GM21737 (cell line): ENCODE measurements around the gene FAM221B.

ENCODE experiments used
- ATAC-seq: cut with Tn5 transposase; IDR thresholded peaks from one replicate; pipeline ENCODE4 v1.9.1; 2021; ENCODE audit warnings: mild to moderate bottlenecking, moderate library complexity; ENCODE audit not compliant: unreplicated experiment

The FAM221B gene

DNA sequence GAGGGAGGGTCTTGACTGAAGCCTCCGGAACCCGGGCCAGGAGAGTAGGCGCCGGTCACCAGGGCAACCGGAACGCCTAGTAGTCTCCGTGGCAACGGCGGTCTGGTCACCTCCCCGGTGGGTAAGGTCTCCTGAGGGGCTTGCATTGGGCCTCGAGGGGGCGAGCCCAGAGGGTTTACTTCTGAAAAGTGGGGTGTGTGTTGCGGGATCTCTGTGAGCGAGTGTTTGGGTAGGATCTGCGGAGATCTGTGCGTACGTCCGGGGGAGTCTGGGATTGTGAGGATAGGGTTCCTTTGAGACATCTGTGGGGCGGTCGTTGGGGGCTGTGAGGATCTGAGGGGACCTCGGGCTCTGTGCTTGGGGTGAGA, at the start of gene FAM221B:
FAM221B (minus strand) TSS at position 17 of the 368 bp plus-strand sequence. CDS start 2,571 bp downstream, outside the sequence.
- ATAC-seq: peak; percentile 3

- ATAC-seq: no peak
These were observed 44.0 kb upstream of the FAM221B start for GRCh38 chr9:35872505-35872904.

DNA sequence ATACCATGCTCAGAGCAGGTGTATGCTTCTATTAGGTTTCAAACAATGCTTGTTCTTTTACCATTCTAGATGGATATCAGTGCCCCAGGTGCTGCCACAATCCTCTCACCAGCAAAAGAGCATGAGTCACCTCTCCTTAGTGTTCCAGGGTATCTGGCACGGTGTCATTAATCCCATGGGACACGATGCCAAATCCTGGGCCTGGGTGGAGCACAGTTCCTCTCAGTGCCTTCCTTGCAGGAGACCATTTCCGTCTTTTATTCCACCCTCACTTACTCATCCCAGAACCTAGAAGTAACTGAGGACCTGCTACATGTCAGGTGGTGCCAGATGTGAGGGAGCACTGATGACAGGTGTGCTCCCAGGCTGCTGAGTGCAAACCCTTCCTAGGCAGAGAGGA, 43.0 kb upstream of the FAM221B start:
- ATAC-seq: no peak

DNA sequence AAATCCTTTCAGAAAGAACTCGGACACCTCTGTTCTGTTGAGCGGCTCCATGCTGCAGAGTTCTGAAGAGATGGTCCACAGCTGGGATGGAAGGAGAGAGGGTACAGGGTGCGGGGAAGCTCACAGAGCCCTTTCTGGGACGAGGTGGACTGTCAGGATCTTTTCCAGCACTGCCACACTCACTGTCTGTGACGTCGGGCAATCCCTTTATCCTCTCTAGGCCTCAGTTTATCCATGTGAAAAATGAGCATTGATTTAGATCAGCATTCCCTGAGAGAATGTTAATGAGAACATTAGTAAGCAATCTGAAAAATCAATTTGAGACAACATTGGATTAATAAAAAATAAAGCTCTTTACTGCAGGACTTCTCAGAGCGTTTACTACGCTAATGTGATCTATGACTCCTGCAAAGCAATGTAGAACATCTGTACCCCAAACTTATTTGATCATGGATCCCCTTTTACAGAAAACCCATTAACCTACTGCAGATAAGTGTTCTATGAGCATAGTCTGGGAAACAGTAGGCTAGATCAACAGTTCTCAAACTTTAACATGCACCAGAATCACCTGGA, 41.9 kb upstream of the FAM221B start, which contains the start of gene OR13J1:
OR13J1 (minus strand) TSS at position 51 of the 573 bp plus-strand sequence; CDS start at position 51, 0 bp downstream.
- no peak for ATAC-seq

- no peak for ATAC-seq
These were observed 41.2 kb upstream of the FAM221B start for GRCh38 chr9:35869621-35870216.

GRCh38 chr9:35868933-35869332, 40.4 kb upstream of the FAM221B start:
- no peak for ATAC-seq

- no peak for ATAC-seq
These were observed 39.0 kb upstream of the FAM221B start for GRCh38 chr9:35867538-35867937.

DNA sequence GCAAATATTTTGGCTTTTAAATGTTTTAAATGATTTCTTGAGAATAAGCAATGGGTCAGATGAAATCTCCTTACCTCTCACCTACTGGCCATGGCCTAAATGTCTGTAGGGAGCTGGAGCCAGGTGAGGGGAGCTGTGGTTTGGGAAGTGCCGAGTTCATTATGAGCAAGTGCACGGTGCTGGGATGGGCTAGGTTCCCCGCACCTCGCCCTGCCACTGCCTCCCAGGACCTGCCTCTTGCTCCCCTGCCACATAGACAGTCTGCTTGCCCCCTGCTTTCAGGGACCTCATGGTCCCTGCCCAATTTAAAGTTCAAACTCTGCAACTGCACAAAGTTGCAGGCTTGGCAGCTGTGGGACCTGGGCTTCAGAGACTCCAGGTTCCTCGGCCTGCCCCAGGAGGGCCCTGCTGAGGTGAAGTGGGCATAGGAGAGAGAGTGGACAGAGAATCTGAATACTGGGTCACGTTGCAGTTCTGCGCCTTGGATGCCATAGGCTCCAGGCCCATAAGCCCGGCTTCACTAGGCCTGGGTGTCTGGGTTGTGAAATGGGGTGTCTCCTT, 36.2 kb upstream of the FAM221B start:
- no peak for ATAC-seq

DNA sequence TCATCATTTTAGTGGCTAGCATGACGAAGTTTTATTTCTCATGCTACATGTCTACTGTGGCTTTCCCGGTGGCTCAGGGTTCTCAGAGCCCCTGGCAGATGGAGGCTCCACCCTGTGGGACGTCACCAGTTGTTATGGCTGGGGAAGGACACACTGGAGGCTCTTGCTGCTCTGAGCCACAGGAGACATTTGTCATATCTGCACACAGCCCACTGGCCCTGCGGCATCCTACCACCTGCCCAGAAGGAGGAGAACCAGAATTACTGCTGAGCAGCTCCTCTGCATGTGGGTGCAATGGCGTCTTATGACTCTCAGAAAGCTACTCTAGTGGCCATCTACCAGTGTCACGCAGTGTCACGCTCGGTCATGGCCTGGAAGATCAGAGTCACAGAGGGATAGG, 35.1 kb upstream of the FAM221B start:
- ATAC-seq: no peak

GRCh38 chr9:35862328-35862727, 33.8 kb upstream of the FAM221B start:
- ATAC-seq: no peak

- ATAC-seq: no peak
These were observed 32.8 kb upstream of the FAM221B start for GRCh38 chr9:35861161-35861897.

- no peak for ATAC-seq
These were observed 31.4 kb upstream of the FAM221B start for GRCh38 chr9:35859990-35860339.

GRCh38 chr9:35859310-35859989, 30.9 kb upstream of the FAM221B start:
- no peak for ATAC-seq

- no peak for ATAC-seq
These were observed 29.9 kb upstream of the FAM221B start for GRCh38 chr9:35858458-35858857.

- no peak for ATAC-seq
These were observed 28.4 kb upstream of the FAM221B start for GRCh38 chr9:35856882-35857281.

DNA sequence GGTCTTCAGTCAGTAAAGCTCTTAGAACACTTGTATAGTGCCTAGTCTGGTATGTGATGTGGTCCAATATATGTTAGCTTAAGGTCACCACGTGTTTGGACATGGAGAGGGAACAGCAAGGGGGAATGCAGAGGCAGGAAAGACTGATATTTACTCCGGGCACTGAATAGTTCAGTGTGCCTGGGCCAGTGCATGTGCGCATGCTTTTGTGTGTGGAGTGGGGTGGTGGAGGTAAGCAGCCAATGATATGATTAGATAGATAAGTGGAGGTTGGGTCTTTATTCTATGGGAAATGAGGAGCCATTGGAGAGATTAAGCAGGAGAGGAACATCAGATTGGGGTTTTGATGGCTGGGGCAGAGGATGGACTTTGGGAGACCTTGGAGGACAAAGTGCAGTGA, 27.7 kb upstream of the FAM221B start:
- ATAC-seq: no peak

DNA sequence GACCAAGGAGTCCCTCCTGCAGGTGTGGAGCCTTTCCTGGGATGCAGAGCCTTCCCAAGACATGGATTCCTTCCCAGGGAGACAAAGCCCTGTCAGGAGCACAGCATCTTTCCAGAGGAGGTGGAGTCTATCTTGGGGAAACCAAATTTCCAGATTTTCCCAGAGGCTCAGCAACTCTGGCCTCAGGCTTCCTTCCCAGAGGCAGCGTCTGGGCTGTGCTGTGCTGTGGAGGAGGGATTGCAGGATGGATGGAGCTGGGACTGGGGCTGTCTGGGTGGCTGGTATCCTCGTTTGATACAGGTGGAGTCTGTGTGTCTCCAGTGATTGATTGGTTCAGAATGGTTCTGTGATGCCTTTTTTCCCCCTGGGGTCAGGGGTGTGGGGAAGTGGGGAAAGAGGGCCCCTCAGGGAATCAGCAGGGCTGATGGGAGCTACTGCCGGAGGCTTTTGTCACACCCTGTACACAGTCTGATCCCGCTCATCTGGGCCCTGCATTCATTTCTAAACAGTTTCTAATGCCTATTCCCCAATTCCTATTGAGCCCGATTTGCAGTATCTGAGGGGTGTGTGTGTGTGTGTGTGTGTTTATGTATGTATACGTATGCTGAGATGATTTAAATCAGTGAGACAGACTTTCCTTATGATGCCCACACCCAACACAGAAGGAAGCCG, 25.7 kb upstream of the FAM221B start:
- no peak for ATAC-seq

- no peak for ATAC-seq
These were observed 24.6 kb upstream of the FAM221B start for GRCh38 chr9:35852876-35853865.

GRCh38 chr9:35852267-35852815, 23.8 kb upstream of the FAM221B start:
- no peak for ATAC-seq
